ENCODE data around the gene SCAF8. TPM values are rescaled to one million over a fixed set of nuclear protein-coding genes. Genes with fewer than 3 reads are reported as not detected.
"Not testable (repeated sequence)": the region's sequence is repeated elsewhere in the genome, so short reads cannot be mapped to it uniquely, and the experiment has no call there.

The SCAF8 gene
- total and polyA plus RNA-seq, 2 experiments from 2014 or later, result 12.0 to 38.5 TPM

DNA sequence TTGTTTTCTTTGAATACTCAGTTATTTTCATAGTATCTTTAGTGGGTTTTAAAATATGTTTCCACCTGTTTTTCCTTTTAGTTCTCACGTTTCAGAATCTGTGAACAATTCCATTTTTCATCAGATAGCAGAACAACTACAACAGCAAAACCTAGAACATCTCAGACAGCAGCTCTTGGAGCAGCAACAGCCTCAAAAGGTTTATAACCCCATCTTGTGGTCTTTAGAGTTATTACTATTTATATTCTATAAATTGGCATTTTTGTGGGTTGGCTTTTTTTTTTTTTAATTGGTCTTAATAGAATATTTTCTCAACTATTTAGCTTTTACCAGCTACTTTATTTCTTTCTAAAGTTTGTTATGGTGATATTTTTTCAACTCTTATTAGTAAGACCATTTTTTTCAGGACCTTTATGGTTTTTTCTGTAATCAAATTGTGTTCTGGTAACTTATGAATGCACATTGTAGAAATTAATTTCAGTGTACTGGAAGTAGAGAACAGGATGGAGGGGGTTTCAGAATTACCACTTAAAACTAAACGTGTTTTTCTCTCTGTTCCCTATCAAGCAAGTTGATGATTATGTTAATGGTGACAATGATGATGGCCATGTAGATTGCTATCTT lies 72.2 kb downstream of the SCAF8 start:
- Histone ChIP-seq H2AFZ (no peak overlapping the region), H3K79me2 (peaks cover 7% of the 10 kb centered on the region), H3K27ac (no peak overlapping the region), H3K4me1 (ENCODE audit: insufficient read depth) (no peaks in the 10 kb centered on the region), H3K9me3 (ENCODE audit: low read depth) (no peaks in the 10 kb centered on the region), H3K4me3 (no peak overlapping the region), H4K20me1 (ENCODE audit: insufficient read depth, poor library complexity, severe bottlenecking) (peaks cover 5% of the 10 kb centered on the region), H3K4me2 (no peak overlapping the region), H3K27me3 (no peaks in the 10 kb centered on the region), H3K9me2 (replicated peaks; ENCODE audit: insufficient read depth) (no peaks in the 10 kb centered on the region), H3K36me3 (replicated peaks; ENCODE audit: insufficient read depth, low read depth) (no peaks in the 10 kb centered on the region)
- peak; percentile 54 for DNase-seq (ENCODE audit: low spot score)
- WGBS (ENCODE audit: low lambda C conversion rate, missing lambda C conversion rate), result 54% methylated on average over 2 of the region's 2 CpGs
- TF ChIP-seq EZH2phosphoT487 (IDR thresholded peaks at IDR 0.05; ENCODE audit: low read depth, severe bottlenecking, unreplicated experiment) (no peak), EZH2 (IDR thresholded peaks at IDR 0.05; ENCODE audit: borderline replicate concordance) (no peak)
- TF ChIP-seq, protein P1, sequence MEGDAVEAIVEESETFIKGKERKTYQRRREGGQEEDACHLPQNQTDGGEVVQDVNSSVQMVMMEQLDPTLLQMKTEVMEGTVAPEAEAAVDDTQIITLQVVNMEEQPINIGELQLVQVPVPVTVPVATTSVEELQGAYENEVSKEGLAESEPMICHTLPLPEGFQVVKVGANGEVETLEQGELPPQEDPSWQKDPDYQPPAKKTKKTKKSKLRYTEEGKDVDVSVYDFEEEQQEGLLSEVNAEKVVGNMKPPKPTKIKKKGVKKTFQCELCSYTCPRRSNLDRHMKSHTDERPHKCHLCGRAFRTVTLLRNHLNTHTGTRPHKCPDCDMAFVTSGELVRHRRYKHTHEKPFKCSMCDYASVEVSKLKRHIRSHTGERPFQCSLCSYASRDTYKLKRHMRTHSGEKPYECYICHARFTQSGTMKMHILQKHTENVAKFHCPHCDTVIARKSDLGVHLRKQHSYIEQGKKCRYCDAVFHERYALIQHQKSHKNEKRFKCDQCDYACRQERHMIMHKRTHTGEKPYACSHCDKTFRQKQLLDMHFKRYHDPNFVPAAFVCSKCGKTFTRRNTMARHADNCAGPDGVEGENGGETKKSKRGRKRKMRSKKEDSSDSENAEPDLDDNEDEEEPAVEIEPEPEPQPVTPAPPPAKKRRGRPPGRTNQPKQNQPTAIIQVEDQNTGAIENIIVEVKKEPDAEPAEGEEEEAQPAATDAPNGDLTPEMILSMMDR (IDR thresholded peaks at IDR 0.05; ENCODE audit: poor library complexity), result peak; percentile 58

DNA sequence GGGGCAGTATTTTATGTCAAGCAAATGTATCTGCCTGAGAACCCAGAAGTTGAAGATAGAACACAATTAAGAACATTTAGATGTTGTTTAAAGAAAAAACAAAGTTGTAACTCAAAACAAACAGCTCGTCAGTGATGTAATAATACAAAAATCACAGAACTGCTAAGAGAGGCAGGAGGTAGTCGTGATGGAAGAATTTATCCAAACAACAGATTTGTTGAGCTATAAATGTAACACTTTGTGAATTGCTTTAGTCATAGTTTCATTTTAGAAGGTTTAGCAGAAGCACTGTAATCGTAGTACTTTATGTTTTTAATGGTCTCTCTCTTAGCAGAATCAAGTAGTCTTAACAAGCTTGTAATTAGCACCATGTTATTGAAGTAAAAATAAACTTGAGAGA lies 73.6 kb downstream of the SCAF8 start:
- Histone ChIP-seq H3K27me3 (no peaks in the 10 kb centered on the region), H3K27ac (no peak overlapping the region), H3K9me2 (replicated peaks; ENCODE audit: insufficient read depth) (no peaks in the 10 kb centered on the region), H3K4me1 (ENCODE audit: insufficient read depth) (no peaks in the 10 kb centered on the region), H2AFZ (no peak overlapping the region), H3K36me3 (replicated peaks; ENCODE audit: insufficient read depth, low read depth) (no peaks in the 10 kb centered on the region), H3K4me3 (no peak overlapping the region), H3K4me2 (no peak overlapping the region), H4K20me1 (ENCODE audit: insufficient read depth, poor library complexity, severe bottlenecking) (no peaks in the 10 kb centered on the region), H3K79me2 (peaks cover 14% of the 10 kb centered on the region), H3K9me3 (ENCODE audit: low read depth) (no peaks in the 10 kb centered on the region)
- TF ChIP-seq, protein P1 (IDR thresholded peaks at IDR 0.05; ENCODE audit: poor library complexity), result no peak
- TF ChIP-seq EZH2 (IDR thresholded peaks at IDR 0.05; ENCODE audit: borderline replicate concordance) (no peak), EZH2phosphoT487 (IDR thresholded peaks at IDR 0.05; ENCODE audit: low read depth, severe bottlenecking, unreplicated experiment) (no peak)
- no peak for DNase-seq (ENCODE audit: low spot score)
- 80% methylated on average over 3 of the region's 3 CpGs for WGBS (ENCODE audit: low lambda C conversion rate, missing lambda C conversion rate)

DNA sequence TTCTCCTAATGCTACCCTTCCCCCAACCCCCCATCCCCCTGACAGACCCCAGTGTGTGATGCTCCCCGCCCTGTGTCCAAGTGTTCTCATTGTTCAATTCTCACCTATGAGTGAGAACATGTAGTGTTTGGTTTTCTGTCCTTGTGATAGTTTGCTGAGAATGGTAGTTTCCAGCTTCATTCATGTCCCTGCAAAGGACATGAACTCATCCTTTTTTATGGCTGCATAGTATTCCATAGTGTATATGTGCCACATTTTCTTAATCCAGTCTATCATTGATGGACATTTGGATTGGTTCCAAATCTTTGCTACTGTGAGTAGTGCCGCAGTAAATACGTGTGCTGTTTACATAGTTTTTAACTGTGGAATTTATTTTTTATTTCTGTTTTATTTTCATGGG lies 78.4 kb downstream of the SCAF8 start:
- H4K20me1 ChIP-seq (ENCODE audit: insufficient read depth, poor library complexity, severe bottlenecking); DNase-seq (ENCODE audit: low spot score); H3K4me2 ChIP-seq; H3K4me1 ChIP-seq (ENCODE audit: insufficient read depth); H3K4me3 ChIP-seq; H3K9me3 ChIP-seq (ENCODE audit: low read depth); H3K27ac ChIP-seq; H3K36me3 ChIP-seq (replicated peaks; ENCODE audit: insufficient read depth, low read depth); H3K9me2 ChIP-seq (replicated peaks; ENCODE audit: insufficient read depth); H2AFZ ChIP-seq; H3K27me3 ChIP-seq: not testable (repeated sequence)
- peaks cover 12% of the 10 kb centered on the region for H3K79me2 ChIP-seq
- 99% methylated on average over 3 of the region's 3 CpGs for WGBS (ENCODE audit: low lambda C conversion rate, missing lambda C conversion rate)

- no peak for DNase-seq (ENCODE audit: low spot score)
- Histone ChIP-seq H3K4me1 (ENCODE audit: insufficient read depth) (no peaks in the 10 kb centered on the region), H3K9me3 (ENCODE audit: low read depth) (no peaks in the 10 kb centered on the region), H3K4me3 (no peak overlapping the region), H3K27me3 (no peaks in the 10 kb centered on the region), H3K4me2 (no peak overlapping the region), H3K36me3 (replicated peaks; ENCODE audit: insufficient read depth, low read depth) (no peaks in the 10 kb centered on the region), H3K27ac (no peak overlapping the region), H4K20me1 (ENCODE audit: insufficient read depth, poor library complexity, severe bottlenecking) (no peaks in the 10 kb centered on the region), H3K9me2 (replicated peaks; ENCODE audit: insufficient read depth) (no peaks in the 10 kb centered on the region), H2AFZ (no peak overlapping the region), H3K79me2 (peaks cover 12% of the 10 kb centered on the region)
- 91% methylated on average over 7 of the region's 7 CpGs for WGBS (ENCODE audit: low lambda C conversion rate, missing lambda C conversion rate)
- TF ChIP-seq, protein P1 (IDR thresholded peaks at IDR 0.05; ENCODE audit: poor library complexity), result no peak
- TF ChIP-seq EZH2 (IDR thresholded peaks at IDR 0.05; ENCODE audit: borderline replicate concordance) (no peak), EZH2phosphoT487 (IDR thresholded peaks at IDR 0.05; ENCODE audit: low read depth, severe bottlenecking, unreplicated experiment) (no peak)
Observed at GRCh38 chr6:154814063-154814462, 80.8 kb downstream of the SCAF8 start.

Data from hepatocyte (in vitro differentiated cells).